Measurements from ENCODE around the gene DSC2. TPM values are rescaled to one million over a fixed set of nuclear protein-coding genes. Genes with fewer than 3 reads are reported as not detected.

The DSC2 gene
- polyA plus RNA-seq, 3 donors = 36.4 to 50.6 (median 44.8) TPM

DNA sequence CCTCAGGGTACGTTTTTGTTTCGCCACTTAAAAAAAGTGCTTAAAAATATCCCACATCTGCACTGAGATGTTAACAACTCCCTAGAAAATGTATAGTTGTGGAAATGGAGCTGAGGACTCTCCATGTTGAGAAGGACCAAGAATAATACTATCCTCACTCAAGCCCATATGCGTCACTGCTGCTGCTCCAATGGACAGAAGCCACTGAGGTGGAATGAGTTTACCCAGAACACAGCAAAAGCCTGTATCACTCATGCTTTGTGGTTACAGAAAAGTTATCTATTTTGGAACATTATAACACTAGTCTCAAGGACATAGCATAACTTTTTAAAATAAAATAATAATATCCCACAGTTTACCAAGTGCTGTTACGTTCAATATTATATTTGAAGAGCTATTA, 91.6 kb downstream of the DSC2 start:
- no peak for DNase-seq (ENCODE audit: extremely low read depth in 1 of 11, low read depth in 9 of 11, low spot score in 4 of 11)

Other genes with a start within 250 kb of the DSC2 start
- gene DSC3, start 59.7 kb downstream of the DSC2 start, polyA plus RNA-seq (ENCODE audit: insufficient read length in 3 of 3) = 1 to 10 TPM; 1.6 to 3.3 (median 2.6) TPM
- gene DSC1, start 60.4 kb upstream of the DSC2 start, polyA plus RNA-seq (ENCODE audit: insufficient read length in 3 of 3) = 1 to 10 TPM; 1.7 to 2.1 (median 2.0) TPM
- gene DSG1, start 215.7 kb upstream of the DSC2 start, polyA plus RNA-seq (ENCODE audit: insufficient read length in 3 of 3) = under 1 TPM in 2 of 3 donors, not detected in 1; 0.03 TPM

Measured in renal cortex interstitium (tissue), 11 donors.